Hippocampal formation (tissue), 2 donors: Measurements from ENCODE around the gene THSD8.

Source experiments
- DNase-seq, 2 donors: peaks; one replicate each; lab custom pipeline; 2025; lab: John Stamatoyannopoulos, UW

THSD8 gene

DNA sequence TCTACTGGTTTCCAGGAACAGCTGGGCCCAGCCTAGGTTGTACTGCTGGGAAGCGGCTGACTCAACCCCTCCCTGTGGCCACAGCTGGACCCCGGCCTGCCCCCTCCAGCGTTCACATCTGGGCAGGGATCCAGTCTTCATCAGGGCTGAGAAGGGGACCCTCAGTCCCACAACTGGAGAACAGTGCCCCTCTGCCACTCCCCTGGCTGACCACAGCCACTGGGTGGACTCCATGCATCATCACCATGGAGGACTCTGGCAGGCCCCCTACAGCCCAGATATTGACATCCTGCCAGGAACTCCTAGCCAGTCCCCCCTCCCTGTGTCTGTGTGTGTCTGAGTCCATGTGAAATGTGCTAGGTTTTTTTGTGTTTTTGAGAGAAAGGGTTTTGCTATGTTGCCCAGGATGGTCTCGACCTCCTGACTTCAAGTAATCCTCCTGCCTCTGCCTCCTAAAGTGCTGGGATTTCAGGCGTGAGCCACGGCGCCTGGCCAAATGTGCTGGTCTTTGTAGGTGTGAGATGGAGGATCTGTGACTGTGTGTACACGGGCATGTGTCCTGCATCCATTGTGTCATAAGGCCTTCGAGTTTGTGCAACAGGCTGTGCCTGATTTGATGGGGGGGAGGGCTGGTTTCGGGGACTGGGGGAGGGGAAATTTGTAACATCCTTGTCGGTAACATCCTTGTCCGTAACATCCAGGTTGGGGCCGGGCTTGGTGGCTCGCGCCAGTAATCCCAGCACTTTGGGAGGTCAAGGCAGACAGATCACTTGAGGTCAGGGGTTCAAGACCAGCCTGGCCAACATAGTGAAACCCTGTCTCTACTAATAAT, 22.5 kb upstream of the THSD8 start:
- DNase-seq = no peak

DNA sequence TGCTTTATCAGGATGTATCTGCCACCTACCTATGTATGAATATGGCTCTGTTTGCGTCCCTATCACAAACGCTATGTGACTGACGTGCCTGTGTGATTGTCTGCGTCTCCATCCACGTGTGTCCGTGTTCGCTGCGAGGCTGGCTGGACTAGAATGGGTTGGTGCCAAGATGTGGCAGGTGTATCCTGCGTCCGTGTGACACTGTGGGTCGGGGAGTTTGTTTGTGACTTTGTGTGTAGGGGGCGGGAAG, 19.8 kb upstream of the THSD8 start:
- DNase-seq = no peak

DNA sequence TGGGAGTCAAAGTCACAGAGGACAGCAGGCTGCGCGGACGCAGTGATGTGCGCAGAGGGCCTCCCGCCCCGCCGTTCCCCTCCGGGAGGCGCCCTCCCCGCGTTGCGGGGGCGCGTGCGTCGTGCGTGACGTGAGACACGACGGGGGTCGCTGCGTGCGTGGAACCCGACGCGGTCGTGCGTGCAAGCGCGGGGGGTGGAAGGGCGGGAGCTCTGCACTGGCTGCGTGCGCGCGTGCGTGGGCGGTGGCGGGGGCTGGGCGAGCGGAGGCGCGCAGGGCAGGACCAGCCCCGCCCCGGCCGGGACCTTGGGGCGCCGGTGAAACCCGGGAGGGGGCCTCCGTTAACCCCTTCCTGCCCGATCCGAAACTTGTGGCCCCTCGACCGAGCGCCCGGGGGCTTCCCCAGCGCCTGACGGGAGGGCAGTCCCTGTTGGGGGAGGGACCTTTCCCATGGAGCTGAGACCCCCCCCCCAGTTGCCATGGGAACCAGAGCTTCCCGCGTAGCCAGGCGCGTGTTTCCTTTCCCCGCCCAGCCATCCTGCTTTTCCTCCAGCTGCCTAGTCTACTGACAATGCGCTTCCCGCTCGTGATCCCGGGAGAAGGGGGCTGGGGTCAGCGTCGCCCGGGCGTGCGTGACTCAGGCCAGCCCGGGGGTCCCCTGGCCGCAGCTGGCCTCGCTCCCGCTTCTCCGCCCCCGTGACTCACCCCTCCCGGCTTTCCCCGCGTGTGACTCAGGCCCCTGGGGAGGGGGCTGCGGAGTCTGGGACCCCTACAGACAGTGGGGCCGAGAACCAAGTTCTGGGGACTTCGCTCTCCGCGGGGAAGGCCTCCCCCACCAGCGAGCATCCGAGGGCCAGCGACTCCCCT, 19.2 kb upstream of the THSD8 start:
- peak; percentile 74 to 75 for DNase-seq

DNA sequence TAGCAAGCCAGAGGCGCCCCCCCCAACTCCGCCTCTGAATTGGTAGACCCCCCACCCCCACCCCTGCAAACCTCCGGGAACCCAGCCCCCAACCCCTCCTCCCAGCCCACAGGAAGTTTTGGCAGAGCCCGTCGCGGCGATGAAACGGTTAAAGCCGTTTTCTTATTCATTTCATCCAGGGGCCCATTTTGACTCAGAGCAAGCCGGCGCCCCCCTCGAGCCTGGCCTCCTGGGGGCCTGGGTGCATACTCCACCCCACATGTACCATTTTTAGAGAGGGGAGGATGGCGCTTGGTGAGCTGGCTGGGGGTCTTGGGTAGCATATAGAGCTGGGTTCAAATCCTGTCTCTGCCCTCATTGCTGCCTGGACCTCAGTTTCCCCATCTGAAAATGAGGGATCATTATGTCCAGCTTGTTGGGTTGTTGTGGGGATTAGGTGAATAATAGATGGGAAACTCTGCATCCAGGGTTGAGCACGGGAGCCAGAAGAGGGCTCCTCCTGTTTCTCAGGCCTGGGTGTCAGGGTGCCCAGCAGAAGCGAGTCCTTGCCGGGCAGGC, 18.5 kb upstream of the THSD8 start:
- DNase-seq = no peak

DNA sequence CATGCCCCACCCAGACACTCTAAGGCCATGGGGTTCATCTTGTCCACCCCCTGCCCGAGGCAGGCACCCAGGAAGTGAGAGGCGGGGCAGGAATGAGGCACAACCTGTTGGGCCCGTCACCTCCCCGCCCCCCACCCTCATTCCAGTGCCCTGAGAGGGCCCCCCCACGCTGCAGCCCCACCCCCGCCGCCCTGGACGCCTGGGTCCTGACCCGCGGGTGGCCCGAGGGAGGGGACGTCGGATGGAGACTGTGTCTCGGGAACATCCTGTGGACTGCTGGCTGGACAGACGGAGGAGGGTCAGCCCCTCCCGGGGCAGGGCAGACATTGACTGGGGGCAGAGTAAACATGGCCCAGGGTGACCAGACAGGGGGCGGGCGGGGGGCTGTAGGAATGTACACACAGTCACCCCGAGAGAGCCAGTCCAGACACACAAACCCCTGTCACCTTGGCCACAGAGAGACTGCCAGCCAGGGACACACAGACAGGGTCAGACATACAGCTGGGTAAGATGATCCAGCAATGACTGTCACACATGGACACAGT, 17.9 kb upstream of the THSD8 start:
- DNase-seq = no peak

DNA sequence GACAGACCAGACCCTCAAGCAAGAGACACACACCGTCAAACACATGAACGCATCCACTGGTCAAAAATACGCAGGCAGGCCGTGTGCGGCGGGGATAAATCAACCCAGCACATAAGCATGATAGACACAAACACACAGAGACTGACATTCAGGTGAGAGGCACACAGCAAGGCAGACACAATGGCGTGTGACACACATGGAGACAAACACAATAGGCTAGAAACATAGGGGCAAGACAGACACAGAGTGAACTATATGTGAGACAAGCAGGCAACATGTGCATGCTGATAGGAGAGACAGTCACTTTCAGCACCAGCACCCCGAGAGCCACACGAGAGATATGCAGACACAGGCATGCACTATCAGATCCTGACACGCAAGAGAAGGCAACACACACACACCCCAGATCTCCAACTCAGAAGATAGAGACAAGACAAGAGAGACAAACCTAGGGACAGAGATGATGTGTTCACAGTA, 17.4 kb upstream of the THSD8 start:
- DNase-seq = no peak

DNA sequence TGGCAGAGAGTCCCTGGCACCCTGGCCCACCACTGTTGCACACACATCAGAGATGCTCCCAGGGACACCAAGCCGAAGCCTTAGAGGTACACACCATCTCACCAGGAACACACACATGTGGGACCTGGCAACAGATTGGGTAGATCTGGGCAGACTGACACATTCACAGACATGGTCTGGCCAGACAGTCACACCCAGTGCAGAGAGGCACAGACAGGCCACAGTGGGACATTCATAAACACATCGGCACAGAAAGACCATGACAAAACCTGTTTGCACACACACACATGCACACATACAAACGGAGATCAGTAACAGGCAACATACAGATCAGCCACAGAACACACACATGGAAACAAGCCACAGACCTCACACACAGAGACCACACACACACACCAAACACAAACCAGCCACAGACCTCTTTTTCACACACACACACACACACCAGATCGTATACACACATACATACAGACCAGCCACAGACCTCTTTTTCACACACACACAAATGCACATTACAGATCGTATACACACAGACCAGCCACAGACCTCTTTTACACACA, 16.9 kb upstream of the THSD8 start:
- DNase-seq = no peak

DNA sequence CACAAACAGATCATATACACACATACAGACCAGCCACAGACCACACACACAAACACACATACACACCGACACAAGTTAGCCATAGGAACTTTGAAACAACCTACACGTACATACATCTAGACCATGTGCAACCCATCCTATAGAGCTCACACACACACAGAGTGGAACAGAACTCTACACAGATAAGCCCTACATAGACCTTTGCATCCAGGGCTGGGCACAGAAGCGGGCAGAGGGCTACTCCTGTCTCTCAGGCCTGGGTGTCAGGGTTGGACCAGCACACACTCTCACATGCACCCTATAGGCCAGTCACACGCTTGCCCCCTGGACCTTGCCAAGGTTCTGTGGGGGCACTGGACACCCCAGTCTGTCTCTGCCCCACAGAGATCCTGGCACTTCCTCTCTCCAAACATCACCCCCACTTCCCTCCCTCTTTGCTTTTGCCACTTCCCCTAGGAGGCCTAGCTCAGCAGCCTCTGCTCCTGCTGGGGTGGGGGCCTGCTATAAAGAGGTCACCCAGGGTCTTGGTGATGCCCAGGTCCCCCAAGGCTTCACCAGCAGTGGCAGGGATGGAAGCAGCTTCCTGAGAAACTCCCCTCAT, 16.3 kb upstream of the THSD8 start:
- peak; percentile 17 to 37 for DNase-seq

DNA sequence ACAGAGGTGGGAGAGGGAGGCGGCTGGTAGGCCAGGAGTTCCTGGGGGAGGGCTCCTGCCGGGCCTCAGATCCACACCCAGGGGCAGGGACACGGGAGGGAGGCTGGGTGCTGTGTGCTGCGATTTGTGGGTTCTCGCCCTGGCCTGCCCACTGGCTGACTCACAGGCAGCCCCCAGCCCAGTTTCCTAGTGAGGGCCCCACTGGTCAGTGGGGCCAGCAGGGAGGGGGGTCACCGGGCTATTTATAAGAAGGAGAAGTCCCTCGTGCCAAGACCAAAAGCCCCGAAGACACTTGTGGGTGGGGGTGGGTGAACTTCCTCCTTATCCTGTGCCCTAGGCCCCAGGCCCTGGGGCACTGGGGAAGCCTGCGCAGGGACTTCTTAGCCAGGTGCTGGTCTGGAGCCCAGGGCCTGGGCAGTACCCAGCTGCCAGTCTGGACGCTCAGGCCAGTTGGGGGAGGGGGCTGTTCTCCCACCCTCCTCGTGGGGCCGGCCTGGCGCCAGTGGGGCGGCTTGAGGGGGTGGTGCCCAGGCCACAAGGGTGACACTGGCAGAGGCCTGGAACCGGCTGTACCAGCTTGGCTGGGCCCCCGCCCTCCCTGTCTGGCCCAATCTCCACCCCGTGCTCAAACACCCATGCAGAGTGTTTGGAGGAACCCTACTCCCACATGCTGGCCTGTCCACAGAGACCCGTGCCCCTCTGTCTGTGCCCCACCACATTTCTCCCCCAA, 15.6 kb upstream of the THSD8 start:
- DNase-seq = peak; percentile 45 to 56

DNA sequence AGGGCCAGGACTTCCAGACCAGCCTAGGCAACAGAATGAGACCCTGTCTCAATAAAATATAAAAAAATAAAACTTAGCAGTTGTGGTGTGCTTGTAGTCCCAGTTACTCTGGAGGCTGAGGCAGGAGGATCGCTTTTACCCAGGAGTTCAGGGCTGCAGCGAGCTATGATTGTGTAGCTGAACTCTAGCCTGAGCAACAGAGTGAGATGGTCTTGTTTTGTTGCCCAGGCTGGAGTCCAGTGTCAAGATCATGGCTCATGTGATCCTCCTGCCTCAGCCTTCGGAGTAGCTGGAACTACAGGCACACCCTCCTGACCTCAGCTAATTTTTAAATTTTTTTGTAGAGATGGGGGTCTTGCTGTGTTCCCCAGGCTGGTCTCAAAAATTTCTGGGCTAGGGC, 14.9 kb upstream of the THSD8 start:
- DNase-seq = no peak

DNA sequence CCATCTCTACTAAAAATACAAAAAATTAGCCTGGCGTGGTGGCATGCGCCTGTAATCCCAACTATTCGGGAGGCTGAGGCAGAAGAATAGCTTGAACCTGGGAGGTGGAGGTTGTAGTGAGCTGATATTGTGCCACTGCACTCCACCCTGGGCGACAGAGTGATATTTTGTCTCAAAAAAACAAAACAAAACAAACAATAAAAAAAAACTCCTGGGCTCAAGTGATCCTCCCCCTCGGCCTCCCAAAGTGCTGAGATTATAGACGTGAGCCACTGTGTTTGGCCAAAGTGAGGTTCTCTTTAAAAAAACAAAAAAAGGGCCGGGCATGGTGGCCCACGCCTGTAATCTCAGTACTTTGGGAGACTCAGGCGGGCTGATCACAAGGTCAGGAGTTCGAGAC, 14.4 kb upstream of the THSD8 start:
- no peak for DNase-seq

DNA sequence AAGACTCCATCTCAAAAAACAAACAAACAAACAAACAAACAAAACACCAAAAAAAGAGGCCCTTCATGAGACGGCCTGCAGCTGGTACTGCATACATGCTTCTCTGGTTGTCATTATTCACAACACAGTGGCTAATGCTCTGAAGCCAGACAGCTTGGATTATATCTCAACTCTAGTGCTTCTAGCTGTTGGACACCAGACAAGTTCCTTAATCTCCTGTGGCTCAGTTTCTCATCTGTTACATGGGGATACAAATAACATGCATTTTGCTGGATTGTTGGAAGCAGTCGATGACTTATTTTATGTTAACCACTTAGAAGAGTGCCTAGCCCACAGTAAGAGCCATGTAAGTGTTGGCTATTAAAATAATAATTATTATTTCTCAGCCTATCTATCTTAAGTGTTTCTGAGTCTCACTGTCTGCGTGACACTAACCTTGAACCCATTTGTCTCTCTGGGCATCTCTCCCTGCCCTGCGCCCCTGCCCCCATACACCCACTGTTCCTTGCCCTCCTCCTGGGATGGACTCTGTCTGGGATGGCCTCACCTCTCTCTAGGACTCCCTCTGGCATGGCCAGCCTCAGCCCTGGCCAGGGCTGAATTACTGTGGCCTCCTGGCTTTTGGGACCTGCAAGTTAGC, 13.7 kb upstream of the THSD8 start:
- DNase-seq = no peak

DNA sequence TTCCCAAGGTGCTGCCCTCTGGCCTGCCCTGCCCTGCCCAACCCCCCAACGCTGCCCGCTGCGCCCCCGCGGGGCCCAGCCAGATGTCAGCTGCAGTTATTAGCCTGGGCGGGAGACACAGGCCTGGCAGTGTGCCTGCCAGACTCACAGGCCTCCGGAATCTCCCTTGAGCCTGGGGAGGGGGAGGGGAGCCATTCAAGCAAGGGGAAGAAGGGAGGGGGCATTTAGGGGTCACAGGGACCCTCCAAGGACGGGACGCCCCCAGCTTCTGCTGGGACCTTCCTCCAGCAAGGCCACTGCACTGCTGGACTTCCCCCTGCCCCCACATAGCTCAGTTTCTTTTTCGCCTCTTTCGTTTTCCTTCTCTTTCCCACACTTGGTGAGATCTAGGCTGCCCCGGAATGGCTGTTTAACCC, 13.2 kb upstream of the THSD8 start:
- DNase-seq = peak in 1 of 2 donors; percentile 52

DNA sequence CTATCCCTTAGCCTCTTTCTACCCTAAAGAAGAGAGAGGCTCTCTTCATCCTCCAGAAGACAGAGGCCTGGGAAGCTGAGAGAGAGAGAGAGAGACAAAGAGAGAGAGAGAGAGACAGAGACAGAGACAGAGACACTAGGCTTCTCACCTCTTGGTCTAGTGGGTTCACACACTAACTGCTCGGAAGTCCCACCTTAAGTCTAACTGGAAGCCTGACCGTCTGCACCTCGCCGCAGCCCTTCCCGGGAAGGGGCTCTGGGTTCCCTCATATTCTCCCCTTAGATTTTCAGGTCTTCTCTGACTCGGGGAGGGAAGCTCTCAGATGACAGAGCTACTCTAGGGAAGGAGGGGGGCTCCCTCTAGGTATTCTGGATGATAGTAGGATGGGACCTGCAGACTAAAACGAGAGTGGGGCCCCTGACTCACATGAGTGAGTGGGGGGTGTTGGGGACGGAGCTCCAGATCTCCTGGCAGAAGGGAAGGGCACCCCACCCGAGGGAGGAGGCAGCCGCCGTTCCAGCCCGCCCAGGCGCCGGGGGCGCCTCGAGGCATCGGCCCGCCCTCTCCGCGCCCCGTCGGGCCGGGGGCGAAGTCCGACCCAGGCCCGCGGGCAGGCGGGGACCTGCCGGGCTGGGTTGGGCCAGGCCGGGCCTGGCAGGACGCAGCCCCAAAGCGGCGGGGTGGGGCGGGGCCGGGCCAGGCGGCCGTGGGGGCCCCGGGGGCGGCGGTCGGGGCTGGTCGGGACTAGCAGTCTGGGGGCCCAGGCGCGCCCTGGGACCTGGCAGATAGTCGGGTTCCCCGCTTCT, 12.6 kb upstream of the THSD8 start:
- DNase-seq = peak in 1 of 2 donors; percentile 12

DNA sequence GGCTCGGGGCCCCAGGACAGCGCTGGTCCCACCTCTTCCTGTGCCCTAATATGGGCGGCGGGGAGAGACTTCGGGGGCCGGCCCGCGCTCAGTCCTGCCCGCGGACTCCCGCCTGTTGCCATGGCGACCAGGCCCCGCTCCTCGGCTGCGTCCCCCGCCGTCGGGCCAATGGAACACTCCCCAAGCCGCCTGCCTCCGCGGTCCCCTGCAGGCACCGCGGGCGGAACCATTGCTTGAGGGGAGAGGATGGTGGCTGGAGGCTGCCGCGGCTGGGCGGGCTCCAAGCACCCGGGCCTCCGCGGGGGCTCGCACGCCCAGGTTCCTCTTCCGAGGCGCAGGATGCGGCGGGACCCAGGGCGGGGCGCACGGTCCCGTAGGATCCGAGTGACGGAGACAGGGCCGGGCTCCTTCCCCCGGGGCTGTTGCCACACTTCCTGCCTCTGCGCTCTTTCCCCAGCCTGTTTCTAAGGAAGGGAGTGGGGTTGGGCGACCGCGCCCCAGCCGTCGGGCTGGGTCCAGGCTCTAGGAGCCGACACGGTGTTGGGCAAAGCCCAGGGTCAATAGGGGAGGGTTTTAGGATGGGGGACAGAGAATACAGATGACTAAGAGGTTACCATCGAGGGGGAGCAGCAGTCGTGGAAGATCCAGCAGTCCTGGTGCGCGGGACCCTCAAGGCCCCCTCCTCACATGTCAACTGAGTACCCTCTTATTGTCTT, 11.8 kb upstream of the THSD8 start:
- peak; percentile 89 to 94 for DNase-seq

DNA sequence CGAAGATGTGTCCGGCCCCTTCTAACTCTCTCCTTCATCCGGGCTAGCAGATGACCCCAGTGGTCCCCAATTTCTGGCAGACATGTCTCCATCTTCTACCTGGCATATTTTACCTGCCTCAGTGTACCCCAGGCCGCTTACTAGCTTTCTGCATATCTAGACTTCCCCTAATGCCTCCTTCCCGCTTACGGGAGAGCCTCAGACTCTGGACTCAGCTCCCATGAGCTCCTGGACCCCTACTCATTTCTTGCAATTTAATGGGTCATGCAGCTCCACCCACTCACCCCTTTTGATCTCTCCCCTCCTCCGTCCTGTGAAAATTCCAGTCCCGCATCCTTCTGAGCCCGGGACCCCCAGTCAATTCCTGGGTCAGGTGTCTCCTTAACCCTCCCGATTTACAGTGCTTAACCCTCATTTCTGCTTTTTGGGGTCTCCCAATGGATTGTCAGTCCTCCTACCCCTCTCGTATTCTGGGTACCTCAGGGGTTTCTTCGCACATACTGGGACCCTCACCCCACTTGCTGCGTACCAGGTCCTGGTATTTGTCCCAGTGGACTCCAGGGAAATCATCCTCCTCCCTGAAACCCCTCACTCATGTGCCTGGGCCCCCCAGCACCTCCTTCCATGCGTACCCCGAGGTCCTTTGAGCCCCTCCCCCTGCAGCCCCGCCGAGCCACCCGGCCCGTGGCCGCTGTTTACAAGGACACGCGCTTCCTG, 11.1 kb upstream of the THSD8 start:
- DNase-seq = peak; percentile 42 to 44

DNA sequence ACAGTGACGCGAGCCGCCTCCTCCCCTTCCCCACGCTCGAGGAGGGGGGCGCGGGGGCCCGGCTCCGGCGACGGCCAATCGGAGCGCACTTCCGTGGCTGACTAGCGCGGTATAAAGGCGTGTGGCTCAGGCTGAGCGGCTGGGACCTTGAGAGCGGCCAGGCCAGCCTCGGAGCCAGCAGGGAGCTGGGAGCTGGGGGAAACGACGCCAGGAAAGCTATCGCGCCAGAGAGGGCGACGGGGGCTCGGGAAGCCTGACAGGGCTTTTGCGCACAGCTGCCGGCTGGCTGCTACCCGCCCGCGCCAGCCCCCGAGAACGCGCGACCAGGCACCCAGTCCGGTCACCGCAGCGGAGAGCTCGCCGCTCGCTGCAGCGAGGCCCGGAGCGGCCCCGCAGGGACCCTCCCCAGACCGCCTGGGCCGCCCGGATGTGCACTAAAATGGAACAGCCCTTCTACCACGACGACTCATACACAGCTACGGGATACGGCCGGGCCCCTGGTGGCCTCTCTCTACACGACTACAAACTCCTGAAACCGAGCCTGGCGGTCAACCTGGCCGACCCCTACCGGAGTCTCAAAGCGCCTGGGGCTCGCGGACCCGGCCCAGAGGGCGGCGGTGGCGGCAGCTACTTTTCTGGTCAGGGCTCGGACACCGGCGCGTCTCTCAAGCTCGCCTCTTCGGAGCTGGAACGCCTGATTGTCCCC, 10.4 kb upstream of the THSD8 start, which contains the start of gene JUNB:
TSS of gene JUNB (plus strand) at position 142 of the 706 bp plus-strand sequence. CDS start at position 428, 286 bp downstream.
- DNase-seq = peak; percentile 95 to 98
